H7 (cell line): ENCODE measurements around the gene FRMD4A. TPM values are rescaled to one million over a fixed set of nuclear protein-coding genes. Genes with fewer than 3 reads are reported as not detected.

Experiments
- DNase-seq: peaks from one replicate; pipeline ENCODE4 v3.0.0; 2012
- H3K27me3 ChIP-seq: 2 replicates; pipeline ENCODE4 v1.6.0; 2011; ENCODE audit warnings: mild to moderate bottlenecking, low read length; ENCODE audit not compliant: control insufficient read depth, insufficient read depth
- H3K36me3 ChIP-seq: replicated peaks from 2 replicates; pipeline ENCODE4 v1.5.1; 2011; ENCODE audit warnings: low read length; ENCODE audit not compliant: control insufficient read depth, insufficient read depth
- H3K4me3 ChIP-seq: 2 replicates; pipeline ENCODE4 v1.5.1; 2011; ENCODE audit warnings: low read depth, mild to moderate bottlenecking, control low read depth, low read length, moderate library complexity; ENCODE audit not compliant: insufficient read depth
- total RNA-seq: library from RNA; depleted of rRNA; stranded (reverse); fragments of >200 nt; shearing (Covaris generic); gene quantifications from 2 replicates; pipeline ENCODE4 v1.2.3, GENCODE V29; 2014

The FRMD4A gene
- total RNA-seq, 1 experiment from 2014 or later = 10.8 TPM

DNA sequence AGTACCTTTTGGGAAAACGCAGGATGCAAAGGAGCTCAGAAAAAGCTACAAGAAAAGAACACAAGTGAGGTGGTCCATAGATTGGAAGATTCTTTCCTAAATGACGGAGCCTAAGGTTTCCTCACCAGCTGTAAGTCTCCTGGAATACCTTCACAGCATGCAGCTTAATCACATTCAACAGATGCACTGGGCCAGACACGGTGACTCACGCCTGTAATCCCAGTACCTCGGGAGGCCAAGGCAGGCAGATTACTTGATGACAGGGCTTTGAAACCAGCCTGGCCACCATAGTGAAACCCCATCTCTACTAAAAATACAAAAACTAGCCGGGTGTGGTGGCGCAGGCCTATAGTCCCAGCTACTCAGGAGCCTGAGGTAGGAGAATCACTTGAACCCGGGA is 228.7 kb downstream of the FRMD4A start:
- no peaks in the 10 kb centered on the region for H3K36me3 ChIP-seq
- no peaks in the 10 kb centered on the region for H3K27me3 ChIP-seq
- no peak overlapping the region for H3K4me3 ChIP-seq
- DNase-seq = no peak

DNA sequence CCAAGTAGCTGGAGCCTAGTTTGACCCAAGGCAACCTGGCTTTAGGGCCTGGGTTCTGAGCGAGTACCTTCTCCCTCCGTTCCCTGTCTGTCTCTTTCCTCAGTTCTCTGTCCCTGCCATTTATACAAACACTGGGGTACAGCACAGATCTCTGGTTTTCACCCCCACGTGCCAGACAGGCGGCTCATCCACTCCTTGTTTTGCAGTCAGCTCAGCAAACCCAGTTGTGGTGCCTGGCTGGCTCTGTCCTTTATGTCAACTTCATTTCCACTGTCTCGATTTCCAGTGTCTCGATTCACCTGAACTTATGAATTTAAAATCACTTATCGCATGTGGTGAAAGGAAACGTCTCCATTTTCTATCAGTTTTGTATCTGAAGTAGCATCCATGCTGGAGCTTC is 230.8 kb downstream of the FRMD4A start:
- Histone ChIP-seq H3K36me3 (no peaks in the 10 kb centered on the region), H3K27me3 (no peaks in the 10 kb centered on the region), H3K4me3 (no peak overlapping the region)
- DNase-seq = no peak

DNA sequence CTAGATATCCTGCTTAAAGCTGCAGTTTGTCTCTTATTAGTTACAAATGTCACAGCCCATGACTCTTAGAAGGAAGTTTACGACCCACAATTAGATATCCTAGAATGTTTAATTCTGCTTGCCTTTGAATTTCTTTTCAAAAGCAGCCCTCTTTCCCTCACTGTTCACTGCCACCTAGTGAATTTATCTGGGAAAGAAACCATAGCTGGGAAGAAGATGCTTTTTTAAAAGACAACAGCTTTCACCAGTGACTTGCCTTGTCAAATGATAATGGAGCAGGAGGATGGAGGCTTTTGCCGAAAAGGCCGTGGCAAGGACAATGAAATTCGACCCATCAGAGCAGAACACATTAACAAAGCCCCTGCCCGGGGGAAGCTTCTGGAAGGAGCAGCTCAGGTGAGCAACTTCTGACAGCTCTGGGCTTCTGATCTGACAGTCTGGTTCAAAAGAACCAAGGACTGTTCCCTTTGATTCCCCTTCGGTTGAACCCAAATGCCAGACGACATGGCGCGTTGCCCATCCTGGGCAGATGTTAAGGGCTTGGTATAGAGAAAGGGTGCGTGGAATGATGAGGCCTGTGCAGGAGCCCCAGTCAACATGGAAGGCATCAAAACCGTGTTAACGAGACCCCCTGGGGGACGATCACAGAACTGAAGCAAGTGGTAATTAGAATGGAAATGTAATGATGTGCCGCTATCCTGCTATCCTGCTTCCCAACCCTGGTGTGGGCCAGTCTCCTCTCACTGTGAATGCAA is 236.8 kb downstream of the FRMD4A start:
- peak; percentile 19 for DNase-seq
- H3K4me3 ChIP-seq = no peak overlapping the region
- no peaks in the 10 kb centered on the region for H3K36me3 ChIP-seq
- H3K27me3 ChIP-seq = no peaks in the 10 kb centered on the region

GRCh38 chr10:14092799-14093198 is 237.9 kb downstream of the FRMD4A start:
- Histone ChIP-seq H3K36me3 (no peaks in the 10 kb centered on the region), H3K27me3 (no peaks in the 10 kb centered on the region), H3K4me3 (no peak overlapping the region)
- DNase-seq = no peak

DNA sequence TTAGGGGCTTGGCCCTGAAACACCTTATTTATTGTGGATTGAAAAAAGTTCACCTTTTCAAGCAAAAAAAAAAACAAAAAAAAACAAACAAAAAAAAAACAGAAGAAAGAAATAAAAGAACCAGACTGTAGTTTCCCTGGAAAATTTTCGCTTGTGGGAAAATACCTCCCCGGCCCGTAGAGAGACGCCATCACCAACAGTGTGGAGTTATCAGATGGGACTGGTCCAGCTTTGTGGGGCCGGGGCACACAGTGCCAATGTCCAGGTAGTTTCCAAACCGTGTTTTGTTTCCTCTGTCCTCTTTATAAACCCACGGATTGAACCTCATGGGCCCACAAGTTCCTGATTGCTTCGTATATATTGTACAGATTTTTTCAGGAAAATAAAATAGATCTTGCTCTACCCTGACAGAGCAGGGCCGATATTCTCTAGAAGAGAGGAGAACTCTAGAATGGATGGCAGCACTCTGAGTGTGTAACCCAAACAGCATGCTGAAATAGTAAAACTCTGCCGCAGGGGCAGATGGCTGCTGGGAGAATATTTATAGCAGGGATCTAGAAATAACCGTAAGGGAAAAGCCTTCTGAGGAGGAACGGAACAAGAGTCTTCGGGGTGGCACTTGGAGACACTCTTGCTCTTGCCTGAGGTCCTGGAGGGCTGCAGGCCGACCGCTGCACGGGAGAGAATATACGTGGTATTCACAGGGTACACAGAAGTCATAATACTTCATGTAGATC is 241.0 kb downstream of the FRMD4A start:
- no peak for DNase-seq
- H3K4me3 ChIP-seq = no peak overlapping the region
- H3K36me3 ChIP-seq = no peaks in the 10 kb centered on the region
- no peaks in the 10 kb centered on the region for H3K27me3 ChIP-seq

DNA sequence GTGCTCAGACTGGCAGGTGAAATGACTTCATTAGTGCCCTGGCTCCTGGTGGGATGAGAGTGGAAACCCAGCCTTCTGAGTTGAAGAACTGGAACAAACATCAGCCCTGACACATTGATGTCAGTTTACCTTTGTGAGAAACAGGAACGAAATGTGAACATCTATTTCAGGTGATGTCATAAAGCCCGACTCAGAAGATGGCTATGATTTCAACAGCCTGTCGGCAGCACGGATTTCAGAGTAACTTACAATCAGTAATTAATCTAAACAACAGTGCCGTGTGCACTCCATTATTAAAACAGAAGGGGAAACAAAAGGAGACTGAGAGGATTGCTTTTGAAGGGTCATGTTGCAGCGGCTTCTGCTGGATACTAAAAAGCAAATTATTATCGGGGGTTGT is 243.2 kb downstream of the FRMD4A start:
- DNase-seq = no peak
- Histone ChIP-seq H3K27me3 (no peaks in the 10 kb centered on the region), H3K4me3 (no peak overlapping the region), H3K36me3 (no peaks in the 10 kb centered on the region)

GRCh38 chr10:14086596-14086995 is 244.1 kb downstream of the FRMD4A start:
- Histone ChIP-seq H3K27me3 (no peaks in the 10 kb centered on the region), H3K4me3 (no peak overlapping the region), H3K36me3 (no peaks in the 10 kb centered on the region)
- no peak for DNase-seq

- no peak for DNase-seq
- Histone ChIP-seq H3K27me3 (no peaks in the 10 kb centered on the region), H3K4me3 (no peak overlapping the region), H3K36me3 (no peaks in the 10 kb centered on the region)
These were observed 245.8 kb downstream of the FRMD4A start for GRCh38 chr10:14084875-14085274.

DNA sequence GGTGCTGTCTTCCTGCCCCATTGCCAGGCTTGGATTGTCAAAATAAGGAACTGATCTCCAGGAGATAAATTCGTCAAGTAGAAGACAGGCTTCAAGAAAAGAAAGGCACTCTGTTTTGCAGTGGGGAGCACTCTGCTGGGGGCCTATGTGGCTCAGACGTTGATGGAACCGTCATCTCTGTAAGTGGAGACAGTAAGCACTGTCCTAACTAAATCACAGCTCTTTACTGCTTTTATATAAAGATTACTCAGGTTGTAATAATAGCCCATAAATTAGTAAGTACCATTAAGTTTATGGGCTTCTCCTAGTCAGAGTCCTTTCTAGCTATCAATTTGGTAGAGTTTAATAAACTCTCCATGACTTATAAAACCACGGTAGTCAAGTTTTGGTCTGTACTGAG is 249.9 kb downstream of the FRMD4A start:
- Histone ChIP-seq H3K27me3 (no peaks in the 10 kb centered on the region), H3K4me3 (no peak overlapping the region), H3K36me3 (no peaks in the 10 kb centered on the region)
- DNase-seq = no peak

DNA sequence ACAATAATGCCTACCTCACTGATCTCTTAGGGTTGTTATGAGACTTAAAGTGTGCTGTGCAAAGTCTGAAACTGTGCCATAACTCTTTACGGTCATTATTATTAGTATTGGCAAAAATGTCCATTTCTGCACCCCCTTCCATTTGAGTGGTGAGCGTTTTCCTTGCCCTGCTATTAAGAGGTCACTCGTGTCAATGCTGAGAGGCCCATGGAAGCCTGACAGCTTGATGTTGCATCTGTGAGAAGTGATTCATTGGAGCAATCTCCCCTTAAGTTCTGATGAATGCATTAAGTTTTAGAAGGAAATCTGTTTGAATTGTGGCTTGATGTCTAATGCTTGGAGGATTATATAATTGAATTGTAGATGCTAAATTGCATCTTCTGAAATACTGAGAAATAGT is 253.3 kb downstream of the FRMD4A start:
- DNase-seq = no peak
- Histone ChIP-seq H3K36me3 (no peaks in the 10 kb centered on the region), H3K4me3 (no peak overlapping the region), H3K27me3 (no peaks in the 10 kb centered on the region)

DNA sequence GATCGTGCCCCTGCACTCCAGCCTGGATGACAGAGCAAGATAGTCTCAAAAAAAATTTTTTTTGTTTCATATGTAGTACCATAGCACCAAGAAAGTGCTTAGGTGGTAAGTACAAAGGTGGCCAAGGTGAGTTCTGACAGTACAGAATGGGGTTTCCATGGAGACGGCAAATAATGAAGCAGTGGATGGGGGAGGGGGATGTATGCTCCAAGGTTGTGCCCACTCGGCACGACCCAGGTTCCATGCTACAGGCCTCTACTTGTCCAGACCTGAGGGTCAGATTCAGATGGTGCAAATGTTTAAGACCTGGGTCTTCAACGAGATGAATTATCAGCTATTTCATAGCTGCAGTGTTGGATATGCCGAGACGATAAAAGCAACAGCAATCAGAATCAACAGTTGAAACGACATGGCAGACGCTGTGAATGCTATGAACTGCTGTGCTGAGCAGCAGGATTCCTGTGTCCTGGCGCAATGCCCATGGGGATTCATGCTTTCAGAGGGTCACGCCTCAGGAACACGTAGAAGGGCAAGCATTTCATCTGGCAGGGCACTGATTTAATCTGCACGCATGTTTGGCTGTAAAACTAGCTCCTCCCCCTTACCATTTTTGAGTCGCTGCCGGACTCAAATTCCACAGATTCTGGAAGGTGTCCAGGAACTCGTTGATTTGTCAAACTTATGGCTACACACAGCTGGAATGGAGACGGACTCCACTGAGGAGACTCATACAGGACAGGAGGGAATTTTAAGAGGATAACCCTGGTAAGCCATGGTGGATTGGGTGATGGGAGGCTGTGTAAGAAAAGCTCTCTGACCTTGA is 256.5 kb downstream of the FRMD4A start:
- peak; percentile 29 for DNase-seq
- H3K27me3 ChIP-seq = no peaks in the 10 kb centered on the region
- no peaks in the 10 kb centered on the region for H3K36me3 ChIP-seq
- no peak overlapping the region for H3K4me3 ChIP-seq

DNA sequence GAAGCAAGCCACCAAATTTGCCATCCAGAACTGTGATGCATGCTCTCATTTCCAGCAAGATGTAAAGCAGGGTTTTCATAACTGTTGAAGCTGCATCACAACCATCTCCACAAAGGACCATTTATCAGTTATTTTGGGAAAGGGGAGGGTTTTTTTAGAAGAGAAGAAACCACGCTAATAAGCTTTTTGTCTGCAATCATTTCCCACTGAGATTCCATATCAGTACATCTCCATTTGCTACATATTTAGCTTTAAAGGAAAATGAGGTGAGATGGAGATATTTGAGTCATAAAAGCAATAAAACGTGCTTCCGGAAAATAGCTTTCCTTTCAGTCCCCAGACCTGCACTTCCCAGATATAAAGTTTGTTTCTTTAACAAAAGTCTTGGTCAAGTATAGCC is 258.2 kb downstream of the FRMD4A start:
- no peaks in the 10 kb centered on the region for H3K36me3 ChIP-seq
- H3K27me3 ChIP-seq = no peaks in the 10 kb centered on the region
- no peak overlapping the region for H3K4me3 ChIP-seq
- no peak for DNase-seq

DNA sequence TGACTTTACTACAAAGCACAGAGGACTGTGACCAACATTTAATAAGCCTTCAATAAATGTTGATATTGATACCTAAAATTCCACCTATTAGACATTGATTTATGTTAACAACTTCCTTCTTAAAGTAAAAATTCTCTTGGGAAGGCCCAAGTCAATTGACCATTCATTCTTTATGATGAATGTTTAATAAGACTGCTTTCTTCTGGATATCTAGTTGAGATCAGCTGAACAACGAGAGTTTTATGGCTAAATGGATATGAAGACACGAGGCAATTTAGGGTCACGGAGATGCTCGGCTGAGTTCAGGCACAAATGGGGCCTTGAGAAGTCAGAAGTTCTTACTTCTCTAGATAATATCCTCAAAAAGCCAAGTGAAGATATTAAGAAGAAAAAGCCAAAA is 258.8 kb downstream of the FRMD4A start:
- DNase-seq = no peak
- Histone ChIP-seq H3K4me3 (no peak overlapping the region), H3K27me3 (no peaks in the 10 kb centered on the region), H3K36me3 (no peaks in the 10 kb centered on the region)

- Histone ChIP-seq H3K27me3 (no peaks in the 10 kb centered on the region), H3K4me3 (no peak overlapping the region), H3K36me3 (no peaks in the 10 kb centered on the region)
- no peak for DNase-seq
These were observed 262.0 kb downstream of the FRMD4A start for GRCh38 chr10:14068601-14069250.
